Measurements from ENCODE around the gene RANBP17. TPM values are rescaled to one million over a fixed set of nuclear protein-coding genes. Genes with fewer than 3 reads are reported as not detected.

Gene RANBP17
- total and polyA plus RNA-seq, 9 of the 15 experiments (the other 6 are each of a cell fraction or from before 2014, with no cell fraction given): not detected

- no peak overlapping the region for H2AFZ ChIP-seq (ENCODE audit: low read depth, low read length)
- no peaks in the 10 kb centered on the region for H3K36me3 ChIP-seq (ENCODE audit: control insufficient read depth, insufficient read depth, low read length)
- DNase-seq (ENCODE audit: extremely low read depth in 1 of 4, low spot score in 3 of 4) (no peak), FAIRE-seq (no peak), ATAC-seq (no peak)
- H4K20me1 ChIP-seq (replicated peaks; ENCODE audit: control insufficient read depth, insufficient read depth, low read length): no peaks in the 10 kb centered on the region
- in situ Hi-C loops (cut with MboI) (no loop called here), intact Hi-C loops (cut with micrococcal nuclease) (no loop called here)
- ChIA-PET POLR2A (no interaction called here), CTCF (ENCODE audit: low intra/inter-chr PET ratio) (no interaction called here)
- BruUV-seq (replicated peaks): no TSS peak
- no peak overlapping the region for H3K9ac ChIP-seq (ENCODE audit: insufficient read depth in 1 of 2, low read depth in 2 of 2, low read length in 2 of 2)
- TF ChIP-seq CEBPG (CRISPR knock-in tag; IDR thresholded peaks at IDR 0.05) (no peak), CEBPG (tag; conservative IDR thresholded peaks at IDR 0.05 in 1 of 2, IDR thresholded peaks at IDR 0.05 in 1 of 2) (peak in 1 of 2 experiments; percentile 83; a peak in 2 of 4 replicates), EHMT2 (IDR thresholded peaks at IDR 0.05) (no peak)
- no peaks in the 10 kb centered on the region for H3K9me1 ChIP-seq (ENCODE audit: control insufficient read depth, insufficient read depth, low read length)
- H3K79me2 ChIP-seq (ENCODE audit: control insufficient read depth, insufficient read depth, low read length): no peaks in the 10 kb centered on the region
- H3K27ac ChIP-seq (ENCODE audit: extremely low read depth, low read depth, low read length): no peak overlapping the region
- no peak overlapping the region for H3K4me3 ChIP-seq
- no peak overlapping the region for H3K4me2 ChIP-seq (ENCODE audit: insufficient read depth, low read length)
- no peaks in the 10 kb centered on the region for H3K9me3 ChIP-seq (replicated peaks; ENCODE audit: control insufficient read depth, insufficient read depth, low read depth, low read length)
- H3K4me1 ChIP-seq (replicated peaks in 1 of 2; ENCODE audit: control insufficient read depth in 2 of 2, insufficient read depth in 2 of 2, low read length in 2 of 2): no peaks in the 10 kb centered on the region
- 0% methylated on average over 2 of the region's 2 CpGs for WGBS (ENCODE audit: insufficient coverage, low coverage, missing lambda C conversion rate)
- H3K27me3 ChIP-seq (ENCODE audit: control insufficient read depth in 2 of 2, insufficient read depth in 2 of 2, low read length in 2 of 2): no peaks in the 10 kb centered on the region
Observed at GRCh38 chr5:171269717-171270116, 407.9 kb downstream of the RANBP17 start.

- H3K9me3 ChIP-seq (replicated peaks; ENCODE audit: control insufficient read depth, insufficient read depth, low read depth, low read length): no peaks in the 10 kb centered on the region
- no peaks in the 10 kb centered on the region for H4K20me1 ChIP-seq (replicated peaks; ENCODE audit: control insufficient read depth, insufficient read depth, low read length)
- no peaks in the 10 kb centered on the region for H3K9me1 ChIP-seq (ENCODE audit: control insufficient read depth, insufficient read depth, low read length)
- no peak for ATAC-seq
- H3K4me2 ChIP-seq (ENCODE audit: insufficient read depth, low read length): no peak overlapping the region
- DNase-seq (ENCODE audit: extremely low read depth in 1 of 4, low spot score in 3 of 4): no peak
- in situ Hi-C loops (cut with MboI): no loop called here
- ChIA-PET POLR2A (no interaction called here), CTCF (ENCODE audit: low intra/inter-chr PET ratio) (no interaction called here)
- 3% methylated on average over 3 of the region's 3 CpGs for WGBS (ENCODE audit: insufficient coverage, low coverage, missing lambda C conversion rate)
- H3K27me3 ChIP-seq (ENCODE audit: control insufficient read depth in 2 of 2, insufficient read depth in 2 of 2, low read length in 2 of 2): no peaks in the 10 kb centered on the region
- no peak overlapping the region for H3K4me3 ChIP-seq
- no peak overlapping the region for H2AFZ ChIP-seq (ENCODE audit: low read depth, low read length)
- TF ChIP-seq ATF3 (IDR thresholded peaks at IDR 0.05): peak; percentile 34; the same call in 1 of the 2 replicates
- TF ChIP-seq ATF3 (CRISPR knock-in tag; conservative IDR thresholded peaks at IDR 0.05): no peak
- TF ChIP-seq ZNF282 (CRISPR knock-in tag; IDR thresholded peaks at IDR 0.05): no peak
- no peak for TF ChIP-seq TCF3 (CRISPR knock-in tag; IDR thresholded peaks at IDR 0.05)
- no peaks in the 10 kb centered on the region for H3K4me1 ChIP-seq (replicated peaks in 1 of 2; ENCODE audit: control insufficient read depth in 2 of 2, insufficient read depth in 2 of 2, low read length in 2 of 2)
- H3K79me2 ChIP-seq (ENCODE audit: control insufficient read depth, insufficient read depth, low read length): no peaks in the 10 kb centered on the region
- no TSS peak for BruUV-seq (replicated peaks)
- FAIRE-seq: no peak
- intact Hi-C loops (cut with micrococcal nuclease): no loop called here
- H3K27ac ChIP-seq (ENCODE audit: extremely low read depth, low read depth, low read length): no peak overlapping the region
- no peaks in the 10 kb centered on the region for H3K36me3 ChIP-seq (ENCODE audit: control insufficient read depth, insufficient read depth, low read length)
- no peak overlapping the region for H3K9ac ChIP-seq (ENCODE audit: insufficient read depth in 1 of 2, low read depth in 2 of 2, low read length in 2 of 2)
Observed at GRCh38 chr5:171270136-171270535, 408.3 kb downstream of the RANBP17 start.

Data from K562 (cell line).